LNCAP (cell line): ENCODE measurements around the gene KATNB1.

Experiments
- TF ChIP-seq, protein P1 (sequence below): fragments of 450-650 bp; IDR thresholded peaks from 2 replicates; pipeline ENCODE4 v1.5.1; 2017; ENCODE audit warnings: mild to moderate bottlenecking

The KATNB1 gene

DNA sequence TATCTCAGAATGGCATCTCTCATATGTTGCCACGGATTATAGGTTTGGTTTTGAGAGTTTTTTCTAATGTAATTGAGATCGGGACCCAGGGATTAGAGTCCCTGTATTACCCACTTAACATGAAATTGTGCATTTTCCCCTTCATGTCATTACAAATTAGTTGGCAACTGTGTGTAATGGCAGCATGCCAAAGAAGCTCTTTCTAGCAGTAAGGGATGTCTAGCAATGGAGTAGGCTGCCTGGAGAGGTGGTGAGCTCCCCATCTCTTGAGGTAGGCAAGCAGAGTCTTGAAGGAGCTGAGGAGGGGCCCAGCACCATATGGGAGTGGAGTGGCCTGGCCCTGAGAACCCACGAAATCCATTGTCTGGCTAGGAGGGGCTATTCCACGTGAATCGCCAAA, 10.0 kb upstream of the KATNB1 start:
- TF ChIP-seq, protein P1, sequence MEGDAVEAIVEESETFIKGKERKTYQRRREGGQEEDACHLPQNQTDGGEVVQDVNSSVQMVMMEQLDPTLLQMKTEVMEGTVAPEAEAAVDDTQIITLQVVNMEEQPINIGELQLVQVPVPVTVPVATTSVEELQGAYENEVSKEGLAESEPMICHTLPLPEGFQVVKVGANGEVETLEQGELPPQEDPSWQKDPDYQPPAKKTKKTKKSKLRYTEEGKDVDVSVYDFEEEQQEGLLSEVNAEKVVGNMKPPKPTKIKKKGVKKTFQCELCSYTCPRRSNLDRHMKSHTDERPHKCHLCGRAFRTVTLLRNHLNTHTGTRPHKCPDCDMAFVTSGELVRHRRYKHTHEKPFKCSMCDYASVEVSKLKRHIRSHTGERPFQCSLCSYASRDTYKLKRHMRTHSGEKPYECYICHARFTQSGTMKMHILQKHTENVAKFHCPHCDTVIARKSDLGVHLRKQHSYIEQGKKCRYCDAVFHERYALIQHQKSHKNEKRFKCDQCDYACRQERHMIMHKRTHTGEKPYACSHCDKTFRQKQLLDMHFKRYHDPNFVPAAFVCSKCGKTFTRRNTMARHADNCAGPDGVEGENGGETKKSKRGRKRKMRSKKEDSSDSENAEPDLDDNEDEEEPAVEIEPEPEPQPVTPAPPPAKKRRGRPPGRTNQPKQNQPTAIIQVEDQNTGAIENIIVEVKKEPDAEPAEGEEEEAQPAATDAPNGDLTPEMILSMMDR: no peak

DNA sequence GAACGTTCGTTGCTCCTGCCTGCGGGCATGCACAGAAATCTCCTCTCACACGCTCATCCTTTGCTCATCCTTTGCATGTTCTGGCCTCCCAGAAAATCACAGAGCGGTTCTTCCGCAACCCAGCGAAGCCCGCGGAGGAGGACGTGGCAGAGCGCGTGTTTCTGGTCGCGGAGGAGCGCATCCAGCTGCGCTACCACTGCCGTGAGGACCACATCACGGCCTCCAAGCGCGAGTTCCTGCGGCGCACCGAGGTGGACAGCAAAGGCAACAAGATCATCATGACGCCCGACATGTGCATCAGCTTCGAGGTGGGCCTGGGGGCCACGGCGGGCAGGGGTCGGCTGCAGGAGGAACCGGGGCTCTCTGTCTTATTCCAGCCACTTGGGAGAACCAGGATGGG, 9.6 kb upstream of the KATNB1 start:
- TF ChIP-seq, protein P1: no peak

DNA sequence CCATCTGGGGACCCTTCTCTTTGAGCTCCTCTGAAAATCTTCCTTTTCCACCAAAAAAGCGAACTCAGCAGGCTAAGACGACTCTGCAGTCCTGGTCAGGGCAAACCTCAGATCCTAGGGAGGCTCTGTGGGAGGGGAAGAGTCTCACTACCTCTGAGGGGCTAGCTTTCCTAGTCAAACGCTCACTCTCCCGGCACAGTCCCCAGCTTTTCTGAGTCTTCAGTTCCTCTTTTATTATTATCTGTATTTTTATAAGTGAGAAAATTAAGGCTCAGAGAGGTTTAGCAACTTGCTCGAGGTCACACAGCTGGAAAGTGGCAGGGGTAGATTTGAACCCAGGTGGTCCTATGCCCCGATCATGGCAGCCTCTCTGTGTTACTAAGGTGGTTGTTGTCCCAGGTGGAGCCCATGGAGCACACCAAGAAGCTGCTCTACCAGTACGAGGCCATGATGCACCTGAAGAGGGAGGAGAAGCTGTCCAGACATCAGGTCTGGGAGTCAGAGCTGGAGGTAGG, 9.1 kb upstream of the KATNB1 start:
- TF ChIP-seq, protein P1: no peak

DNA sequence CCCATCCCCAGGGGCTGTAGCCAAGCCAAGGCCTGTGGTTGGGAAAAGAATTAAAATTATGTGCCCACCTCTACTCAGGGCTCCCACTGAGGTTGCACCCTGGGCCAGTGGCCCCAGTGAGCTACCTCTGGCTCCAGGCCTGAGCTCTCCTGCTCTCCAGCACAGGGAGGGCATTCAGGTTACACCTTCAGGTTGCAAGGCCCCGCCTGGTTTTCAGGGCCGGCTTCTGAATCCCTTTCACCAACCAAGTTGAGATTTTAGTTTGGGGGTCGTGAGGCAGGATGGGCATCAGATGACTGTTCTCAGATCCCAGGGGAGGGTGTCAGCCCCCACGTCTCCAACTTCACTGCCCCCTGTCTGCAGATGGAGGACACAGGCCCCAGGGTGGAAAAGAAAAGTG, 8.0 kb upstream of the KATNB1 start:
- TF ChIP-seq, protein P1: no peak

DNA sequence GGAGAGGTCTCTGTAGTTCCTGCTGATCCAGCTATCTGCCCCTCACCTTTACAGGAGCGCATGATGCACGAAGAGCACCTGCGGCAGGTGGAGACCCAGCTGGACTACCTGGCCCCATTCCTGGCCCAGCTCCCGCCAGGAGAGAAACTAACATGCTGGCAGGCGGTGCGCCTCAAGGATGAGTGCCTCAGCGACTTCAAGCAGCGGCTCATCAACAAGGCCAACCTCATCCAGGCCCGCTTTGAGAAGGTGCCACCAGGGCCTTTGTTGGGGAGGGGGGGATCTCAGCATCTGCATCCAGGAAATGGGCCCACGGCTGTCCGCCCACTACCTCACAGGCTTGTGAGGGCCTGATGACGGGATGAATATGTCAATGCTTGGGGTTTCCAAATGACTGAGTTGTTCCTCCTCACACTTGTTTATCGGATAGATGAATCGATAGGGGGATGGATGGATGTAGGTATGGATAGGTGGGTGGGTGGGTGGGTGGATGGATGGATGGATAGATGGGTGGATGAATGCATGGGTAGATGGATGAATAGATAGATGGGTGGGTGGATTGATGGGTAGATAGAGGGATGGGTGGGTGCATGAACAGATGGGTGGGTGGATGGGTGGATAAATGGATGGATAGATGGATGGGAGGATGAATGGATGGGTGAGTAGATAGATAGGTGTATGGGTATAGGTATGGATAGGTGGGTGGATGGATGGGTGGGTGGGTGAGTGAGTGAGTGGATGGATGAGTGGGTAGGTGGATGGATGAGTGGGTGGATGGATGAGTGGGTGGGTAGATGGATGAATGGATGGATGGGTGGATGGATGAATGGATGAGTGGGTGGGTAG, 7.0 kb upstream of the KATNB1 start:
- TF ChIP-seq, protein P1: no peak

DNA sequence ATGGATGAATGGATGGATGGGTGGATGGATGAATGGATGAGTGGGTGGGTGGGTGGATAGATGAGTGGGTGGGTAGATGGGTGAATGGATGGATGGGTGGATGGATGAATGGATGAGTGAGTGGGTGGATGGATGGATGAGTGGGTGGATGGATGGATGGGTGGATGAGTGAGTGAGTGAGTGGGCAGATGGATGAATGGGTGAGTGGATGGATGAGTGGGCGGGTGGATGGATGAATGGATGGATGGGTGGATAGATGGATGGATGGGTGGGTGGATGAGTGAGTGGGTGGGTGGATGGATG, 6.4 kb upstream of the KATNB1 start:
- TF ChIP-seq, protein P1: no peak

DNA sequence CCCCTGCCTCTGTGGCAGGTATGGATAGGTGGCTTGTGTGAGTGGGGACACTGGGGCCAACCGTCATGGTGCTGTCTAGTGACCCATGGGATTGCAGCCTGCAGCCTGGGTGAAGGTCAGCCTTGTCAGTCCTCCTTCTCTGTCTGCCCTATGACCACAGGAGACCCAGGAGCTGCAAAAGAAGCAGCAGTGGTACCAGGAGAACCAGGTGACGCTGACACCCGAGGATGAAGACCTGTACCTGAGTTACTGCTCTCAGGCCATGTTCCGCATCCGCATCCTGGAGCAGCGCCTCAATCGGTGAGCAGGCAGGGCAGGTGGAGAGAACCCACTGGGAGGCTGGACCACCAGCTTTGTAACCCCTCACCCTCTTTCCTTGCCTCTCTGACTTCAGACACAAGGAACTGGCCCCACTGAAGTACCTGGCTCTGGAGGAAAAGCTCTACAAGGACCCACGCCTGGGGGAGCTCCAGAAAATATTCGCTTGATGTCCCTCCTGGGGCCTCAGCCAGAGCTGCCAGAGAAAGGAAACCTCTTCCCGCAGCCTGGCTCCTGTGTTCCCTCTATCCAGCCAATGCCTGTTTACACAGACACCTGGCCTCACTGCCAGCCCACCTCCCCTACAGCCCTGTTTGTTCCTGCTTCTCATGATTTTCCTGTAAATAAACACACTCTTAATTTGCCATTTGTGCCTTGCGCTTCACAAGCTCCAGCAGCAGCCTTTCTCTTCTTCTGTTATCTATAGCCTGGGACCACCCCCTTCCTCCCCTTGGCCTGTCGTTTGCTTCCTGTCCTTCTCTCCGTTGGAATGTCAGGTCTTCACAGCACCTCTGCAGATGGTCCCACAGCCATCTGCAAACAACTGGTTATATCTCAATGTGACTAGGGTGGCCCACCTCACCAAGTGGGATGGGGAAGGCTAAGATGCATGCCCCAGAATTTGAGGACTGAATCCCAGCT, 4.5 kb upstream of the KATNB1 start:
- TF ChIP-seq, protein P1: no peak
